ENCODE measurements around the gene ZBTB44.
A peak's percentile ranks its signal among the peaks of the same experiment; 100 is the strongest.
"Not testable (repeated sequence)": the region's sequence is repeated elsewhere in the genome, so short reads cannot be mapped to it uniquely, and the experiment has no call there.

ZBTB44 gene

DNA sequence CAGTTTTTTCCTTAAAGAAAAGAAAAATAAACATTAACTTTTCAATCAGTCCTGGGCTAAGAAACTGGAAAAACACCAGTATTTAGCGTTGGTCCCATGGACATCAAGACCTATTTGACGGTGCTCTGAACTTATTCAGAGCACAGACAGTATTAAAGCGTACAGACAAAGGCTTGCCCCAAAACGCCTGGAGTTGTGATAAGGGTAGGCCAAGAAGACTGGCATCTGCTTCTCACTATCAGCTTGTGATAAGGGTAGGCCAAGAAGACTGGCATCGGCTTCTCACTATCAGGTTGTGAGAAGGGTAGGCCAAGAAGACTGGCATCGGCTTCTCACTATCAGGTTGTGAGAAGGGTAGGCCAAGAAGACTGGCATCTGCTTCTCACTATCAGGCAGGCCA lies 69.3 kb downstream of the ZBTB44 start:
- not testable (repeated sequence) for DNase-seq

DNA sequence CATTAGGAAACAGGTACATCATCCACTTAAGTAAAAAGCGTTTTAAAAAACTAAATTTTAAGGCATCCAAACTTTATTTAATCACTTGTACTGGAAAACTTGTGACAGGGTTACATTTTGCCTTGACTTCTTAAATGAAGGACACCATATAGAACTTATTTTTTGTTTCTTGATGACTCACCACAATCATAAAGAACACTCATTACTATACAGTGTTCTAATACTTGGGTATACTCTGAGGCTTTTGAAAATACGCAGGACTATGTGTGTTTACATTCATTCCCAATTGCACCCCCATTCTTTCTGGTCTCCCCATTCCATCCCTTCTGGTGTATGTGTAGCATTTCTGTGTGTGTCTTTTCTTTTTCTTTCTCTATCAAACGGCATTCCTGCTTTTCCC lies 69.9 kb downstream of the ZBTB44 start:
- no peak for DNase-seq

DNA sequence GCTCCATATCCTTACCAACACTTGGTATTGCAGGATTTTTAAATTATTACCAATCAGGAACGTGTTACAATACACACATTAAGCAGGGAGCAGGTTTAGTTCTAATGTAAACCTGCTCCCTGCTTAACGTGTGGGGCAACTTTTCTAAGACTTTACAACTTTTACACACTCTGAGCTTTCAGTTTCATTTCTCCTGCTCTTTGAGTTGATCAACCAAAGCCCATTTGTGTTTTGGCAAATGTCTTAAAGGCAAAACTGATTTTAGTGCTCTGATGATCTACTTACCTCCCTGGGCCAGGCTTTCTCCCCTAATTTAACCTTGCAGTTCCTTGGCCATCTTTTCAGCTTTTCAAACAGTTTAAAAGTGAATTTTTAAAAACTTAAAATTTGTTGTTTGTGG lies 70.9 kb downstream of the ZBTB44 start:
- DNase-seq: no peak

DNA sequence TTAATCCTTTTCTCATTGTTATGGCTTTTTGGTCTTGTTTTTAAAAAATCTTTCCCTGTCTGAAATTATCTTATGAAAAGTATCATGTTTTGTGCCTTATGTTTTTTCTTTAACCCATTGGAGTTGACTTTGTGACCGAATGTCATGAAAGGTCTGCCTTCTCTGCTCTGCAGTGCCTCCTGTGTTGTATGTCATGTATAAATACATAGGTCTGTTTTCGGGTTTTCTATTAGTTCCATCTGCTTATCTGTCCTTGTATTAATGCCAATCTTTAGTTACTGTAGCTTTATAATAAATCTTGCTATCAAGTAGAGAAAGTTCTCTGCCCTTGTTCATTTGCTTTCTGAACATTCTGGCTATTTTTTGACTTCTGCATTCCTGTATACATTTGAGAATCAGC lies 73.0 kb downstream of the ZBTB44 start:
- DNase-seq: no peak

DNA sequence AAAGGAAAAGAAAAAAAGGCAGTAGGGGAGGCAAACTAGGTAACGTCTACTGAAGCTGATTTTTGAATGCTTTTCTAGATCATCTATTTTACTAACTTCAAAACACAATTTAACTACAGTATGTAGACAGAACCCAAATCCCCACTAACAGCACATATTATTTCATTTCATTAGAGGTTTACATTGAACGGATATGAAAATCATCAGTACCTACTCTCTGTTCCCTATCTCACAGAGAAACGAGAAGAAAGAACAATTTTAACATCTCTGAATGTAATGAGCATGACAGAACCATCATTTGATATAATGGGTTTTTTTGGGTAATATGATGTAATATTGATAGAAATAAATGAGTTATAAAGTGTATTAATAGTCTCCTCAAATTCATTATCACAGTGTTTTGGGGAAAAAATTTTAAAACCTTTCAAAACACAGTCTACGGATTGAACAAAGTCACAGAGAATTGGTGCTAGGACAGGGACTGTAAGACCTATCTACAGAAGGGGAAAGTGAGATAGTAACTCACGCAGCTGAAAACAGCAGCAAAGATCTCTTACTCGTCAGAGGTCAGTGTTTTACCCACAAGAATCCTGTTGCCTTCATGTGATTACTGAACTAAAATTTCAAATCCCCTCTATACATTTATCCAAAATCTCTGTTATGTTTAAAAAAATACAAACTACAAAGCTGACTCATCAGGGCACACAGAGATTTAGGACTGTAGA lies 77.3 kb downstream of the ZBTB44 start:
- DNase-seq: no peak

DNA sequence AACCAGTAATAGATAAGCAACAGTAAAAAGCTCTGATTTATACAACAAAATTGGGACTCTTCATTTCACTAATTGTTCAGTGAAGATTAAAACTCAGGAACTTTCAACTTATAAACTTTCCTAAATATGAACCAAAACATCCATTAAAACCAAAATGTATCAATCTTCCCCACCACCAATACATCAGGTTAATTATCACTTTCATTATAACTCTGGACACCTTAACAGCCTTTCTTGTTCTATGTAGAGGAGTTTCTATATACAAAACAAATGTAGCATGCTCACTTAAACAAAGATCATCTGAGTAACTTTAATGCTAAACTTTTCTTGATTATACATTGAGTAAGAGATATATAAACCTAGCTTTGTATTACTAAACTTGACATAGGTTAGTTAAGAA lies 80.4 kb downstream of the ZBTB44 start:
- DNase-seq: no peak

DNA sequence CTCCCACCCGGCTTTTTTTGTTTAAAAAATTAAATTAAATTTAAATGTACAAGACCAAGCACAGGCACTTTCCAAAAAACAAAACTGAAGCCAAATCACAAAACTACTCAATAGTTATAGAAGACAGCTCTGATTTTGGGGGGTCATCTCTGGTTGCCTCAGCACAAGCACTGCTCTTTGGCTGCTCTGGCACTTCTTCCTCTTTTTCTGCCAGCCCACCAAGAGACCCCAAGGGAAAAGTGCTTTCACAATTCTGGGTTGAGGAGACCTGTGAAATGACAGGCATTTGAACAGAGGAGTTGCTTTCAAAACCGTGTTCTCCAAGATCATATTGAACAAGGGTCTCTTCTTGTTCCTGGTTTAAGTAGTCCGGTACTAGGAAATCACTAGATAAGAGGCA lies 80.8 kb downstream of the ZBTB44 start:
- not testable (repeated sequence) for DNase-seq

DNA sequence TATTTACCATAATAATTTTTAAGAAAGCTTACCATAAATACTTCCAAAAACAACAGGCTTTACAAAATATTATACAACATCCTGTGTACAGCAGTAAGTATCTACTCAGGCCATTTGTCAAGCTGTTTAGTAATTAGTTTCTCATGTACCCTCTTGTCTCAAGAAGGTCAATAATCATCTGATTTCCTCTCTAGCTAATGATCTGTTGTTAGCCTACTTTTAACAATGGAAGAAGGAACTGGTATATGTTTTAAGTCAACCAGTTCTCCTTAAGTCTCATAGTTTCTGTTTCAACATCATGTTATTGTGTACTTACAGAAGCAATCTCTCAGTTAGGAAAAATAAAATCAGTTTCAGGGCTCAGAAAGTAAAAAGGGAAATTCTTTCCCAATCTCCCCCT lies 81.2 kb downstream of the ZBTB44 start:
- not testable (repeated sequence) for DNase-seq

DNA sequence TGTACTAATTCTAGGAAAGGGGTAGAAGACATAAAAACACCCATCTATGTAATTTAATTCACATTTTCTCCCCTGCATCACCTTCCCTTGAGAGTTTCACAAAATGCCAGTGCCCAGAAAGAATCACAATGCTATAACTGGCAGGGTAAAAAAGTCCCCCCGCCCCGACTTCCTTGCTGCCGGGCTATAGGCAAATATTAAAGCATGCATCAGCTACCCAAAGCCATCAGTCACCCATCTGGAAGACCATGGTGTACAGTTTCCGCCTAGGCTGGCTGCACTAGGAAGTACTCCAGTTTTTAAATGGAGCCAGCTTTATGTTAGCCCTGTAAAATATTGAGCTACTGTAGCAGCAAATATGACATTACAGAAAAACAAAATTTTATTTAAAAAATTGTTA lies 87.3 kb downstream of the ZBTB44 start:
- no peak for DNase-seq

DNA sequence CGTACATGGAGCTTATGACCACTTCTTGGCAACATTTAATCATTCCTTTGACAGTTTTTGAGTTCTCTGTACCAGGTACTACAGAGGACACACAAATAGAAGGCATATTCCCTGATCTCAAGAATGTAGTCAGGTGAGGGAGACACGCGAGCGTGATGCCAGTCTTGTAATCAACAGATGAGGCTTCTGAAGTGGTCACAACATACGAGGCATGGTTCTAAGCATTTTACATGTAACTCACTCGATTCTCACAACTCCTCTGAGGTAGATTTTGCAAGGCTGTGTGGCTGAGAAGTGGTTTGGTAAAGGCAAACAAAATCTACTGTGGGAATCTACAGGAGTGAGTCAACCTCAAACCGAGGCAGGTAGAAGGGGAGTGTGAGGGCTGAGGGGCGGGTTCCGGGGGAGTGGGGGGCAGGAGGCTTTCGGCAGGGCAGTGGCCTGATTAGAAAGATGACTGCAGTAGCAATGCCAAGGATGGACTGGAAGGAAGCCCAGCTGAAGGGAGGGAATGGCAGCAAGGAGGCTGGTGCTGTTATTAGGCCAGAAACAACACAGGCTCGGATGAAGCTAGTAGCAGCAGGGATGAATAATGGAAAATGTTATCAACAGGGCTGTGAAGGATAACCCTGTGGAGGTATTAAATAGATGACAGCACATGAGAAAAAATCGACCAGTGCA lies 91.3 kb downstream of the ZBTB44 start:
- no peak for DNase-seq

DNA sequence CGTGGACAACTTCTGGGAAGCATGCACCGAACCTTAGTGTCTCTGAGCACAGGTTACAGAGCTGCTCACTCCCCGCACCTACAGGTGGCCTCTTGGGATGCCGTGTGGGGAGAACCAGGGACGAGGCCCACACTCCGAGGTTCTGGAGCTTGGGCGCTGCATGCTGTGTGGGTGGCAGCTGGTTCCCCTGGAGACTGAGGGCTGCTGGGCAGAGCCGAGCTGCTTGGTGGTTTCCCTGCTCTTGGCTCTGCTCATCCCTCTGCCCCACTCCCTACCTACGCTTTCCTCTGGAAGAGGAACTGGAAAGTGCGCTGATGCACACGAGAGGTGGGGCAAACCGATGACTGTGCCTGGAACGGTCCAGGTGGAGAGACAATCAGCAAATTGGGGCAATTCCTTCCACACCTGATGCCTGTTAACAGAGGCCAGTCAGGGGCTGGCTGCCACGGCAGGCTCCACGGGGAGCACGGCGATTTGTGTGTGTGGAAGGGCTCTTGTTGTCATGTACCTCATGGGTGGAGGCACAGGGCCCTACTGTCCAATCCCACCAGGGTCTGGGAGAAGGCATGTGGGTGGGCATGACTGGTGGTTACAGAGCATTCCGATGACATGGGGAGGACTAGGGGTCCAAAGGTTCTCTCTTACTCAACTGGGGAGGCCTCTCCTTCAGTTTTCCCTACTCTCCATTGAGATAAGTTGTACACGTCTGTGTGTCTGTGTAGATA lies 94.2 kb downstream of the ZBTB44 start:
- no peak for DNase-seq

DNA sequence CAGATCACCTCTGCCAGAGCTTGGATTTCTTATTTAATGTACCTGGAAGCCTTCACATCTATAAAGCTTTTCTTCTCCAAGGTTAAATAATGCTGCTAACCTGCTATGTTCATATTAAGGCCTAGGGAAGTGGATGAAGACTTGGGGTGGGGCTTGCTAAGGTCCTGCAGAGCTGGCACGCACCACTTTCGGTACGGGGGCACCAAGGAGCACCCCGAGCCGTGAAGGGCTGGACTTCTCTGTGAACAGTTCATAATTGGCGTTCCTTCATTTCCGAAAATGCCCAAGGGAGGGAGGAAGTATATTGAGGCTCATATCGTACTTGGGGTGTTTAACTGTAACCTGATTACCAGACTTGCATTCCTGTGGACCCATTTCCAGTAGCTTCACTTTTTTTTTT lies 95.6 kb downstream of the ZBTB44 start:
- DNase-seq: no peak

DNA sequence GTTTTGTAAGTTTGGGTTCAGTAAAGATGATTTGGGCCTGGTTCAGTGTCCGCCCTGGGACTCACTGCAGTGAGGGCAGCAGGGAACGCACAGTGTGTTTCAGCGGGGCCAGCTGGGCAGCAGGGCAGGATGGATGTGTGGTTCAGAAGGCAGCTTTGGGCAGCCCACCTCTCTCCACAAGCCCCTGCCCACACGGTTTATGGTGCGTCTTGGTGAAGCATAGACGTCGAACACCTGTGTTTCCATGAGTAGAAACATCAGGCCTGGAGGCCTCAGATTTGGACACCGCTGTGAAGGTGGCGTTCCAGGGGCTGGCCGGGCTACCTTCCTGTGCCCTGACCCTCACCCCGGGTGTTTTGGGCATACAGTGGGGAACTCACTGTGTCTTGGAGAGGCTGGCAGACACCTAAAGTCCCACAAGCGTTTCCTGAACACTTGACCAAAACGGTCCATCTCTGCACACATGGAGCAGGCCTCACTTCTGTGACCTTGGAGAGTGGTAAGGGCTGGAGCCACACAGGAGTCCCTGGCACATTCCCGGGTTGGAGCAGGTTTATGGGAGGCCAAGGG lies 96.1 kb downstream of the ZBTB44 start:
- DNase-seq: no peak

DNA sequence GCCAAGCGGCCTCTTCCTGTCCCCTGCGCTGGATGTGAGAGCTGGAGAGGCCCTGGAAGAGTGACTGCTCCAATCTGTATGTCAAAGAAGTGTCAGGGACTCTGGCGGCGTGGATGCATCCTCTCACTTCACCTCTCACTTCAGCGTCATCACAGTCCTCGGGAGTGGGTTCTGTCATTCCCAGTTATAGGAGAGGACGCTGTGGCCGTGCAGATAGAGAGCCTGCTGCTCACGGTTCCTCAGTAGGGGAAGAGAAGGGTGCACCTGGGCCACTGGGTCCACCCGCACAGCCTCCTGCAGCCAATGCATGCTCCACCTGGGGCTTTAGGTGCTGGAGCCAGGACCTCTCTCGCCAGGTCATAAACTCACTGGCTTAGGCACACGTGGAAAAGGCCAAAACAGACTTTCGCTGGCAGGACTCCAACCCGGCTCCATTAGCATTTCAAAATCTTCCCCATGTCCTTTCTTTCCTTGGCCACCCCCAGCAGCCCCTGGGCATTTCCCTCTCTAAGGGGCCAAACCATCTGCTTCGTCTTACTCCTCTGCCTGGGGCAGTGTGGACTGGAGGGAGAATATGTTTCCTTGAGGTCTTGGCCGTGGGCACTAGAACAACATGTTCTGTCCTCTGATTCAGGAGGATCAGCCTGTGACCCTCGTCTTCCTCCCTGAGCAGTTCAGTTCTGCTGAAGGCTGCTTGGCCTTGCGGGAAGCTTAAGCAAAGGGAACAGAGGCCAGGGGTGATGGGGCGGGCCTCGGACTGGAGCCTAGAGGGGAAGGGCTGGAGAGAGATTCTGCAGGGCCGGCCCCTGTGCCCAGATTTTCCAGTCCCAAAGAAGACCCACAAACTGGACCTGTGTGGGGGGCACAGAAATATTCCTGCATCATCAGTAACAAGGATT lies 97.3 kb downstream of the ZBTB44 start:
- DNase-seq: no peak

DNA sequence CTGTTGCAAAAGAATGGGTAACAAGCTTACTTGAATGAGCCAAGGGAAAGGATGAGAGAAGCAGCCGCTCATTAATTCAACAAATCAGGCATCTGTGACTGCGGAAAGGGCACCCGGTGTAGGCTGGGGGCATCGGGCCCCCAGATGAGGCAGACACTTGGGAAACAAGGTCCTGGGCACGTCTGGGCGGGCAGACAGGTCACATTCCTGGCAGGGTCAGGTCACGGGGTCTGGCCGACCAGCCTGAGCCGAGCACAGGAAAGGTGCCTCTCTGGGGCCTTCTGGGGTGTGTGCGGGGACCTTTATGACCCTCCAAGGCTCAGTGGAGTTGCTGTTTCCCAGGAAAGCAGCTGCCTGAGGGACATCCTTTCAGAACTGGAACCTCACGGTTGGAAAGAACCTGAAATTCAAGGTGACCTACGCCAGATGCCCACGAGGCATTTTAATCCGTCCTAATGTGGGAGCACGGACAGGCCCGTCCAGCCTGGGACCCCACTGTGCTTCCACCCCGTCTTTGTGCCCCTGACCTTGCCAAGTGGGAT lies 98.1 kb downstream of the ZBTB44 start:
- DNase-seq: no peak

DNA sequence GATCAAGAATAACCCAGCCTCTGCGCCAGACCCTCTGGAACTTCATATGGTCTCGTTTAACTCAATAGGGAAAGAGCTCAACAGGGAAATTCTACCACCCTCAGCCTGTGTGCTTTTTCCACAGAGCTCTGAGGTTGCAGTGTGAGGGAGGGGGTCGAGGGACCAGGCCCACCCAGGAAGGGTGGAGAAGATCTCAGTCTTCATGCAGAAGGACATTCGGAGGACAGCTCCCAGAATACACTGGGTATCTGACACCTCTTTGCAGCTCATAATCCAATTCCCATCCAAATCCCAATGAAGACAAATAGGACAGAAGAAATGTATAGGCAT lies 98.5 kb downstream of the ZBTB44 start:
- DNase-seq: no peak

DNA sequence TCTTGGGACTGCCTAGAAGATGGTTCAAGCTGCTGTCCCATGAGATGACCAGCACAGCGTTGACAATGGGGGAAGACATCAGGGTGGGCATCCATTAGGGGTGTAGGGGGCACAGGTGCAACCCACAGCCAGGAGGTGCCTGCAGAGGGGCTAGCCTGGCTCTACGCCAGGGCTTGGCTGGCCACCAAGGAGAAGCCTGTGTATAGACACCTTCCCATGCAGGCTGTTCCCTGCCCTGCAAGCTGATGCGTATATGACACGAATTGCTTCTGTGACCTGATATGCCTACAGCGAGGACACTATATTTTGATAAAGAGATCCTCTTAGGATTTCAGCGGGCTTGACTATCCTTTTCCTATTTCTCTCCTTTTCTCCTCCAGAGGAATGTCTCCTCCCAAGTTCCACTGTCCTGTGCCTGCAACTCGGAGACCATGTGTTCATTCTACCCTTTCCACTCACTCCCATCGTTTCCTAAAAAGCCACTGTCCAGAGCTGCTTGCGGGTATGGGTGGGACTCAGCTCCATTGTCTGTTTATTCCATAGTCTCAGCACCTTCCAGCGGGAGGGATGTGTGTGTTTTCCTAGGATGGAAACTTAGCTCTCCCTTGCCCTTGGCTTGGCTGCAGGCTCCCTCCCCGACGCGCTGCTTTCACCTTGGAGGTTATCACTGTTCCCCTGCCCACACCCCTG lies 99.0 kb downstream of the ZBTB44 start:
- no peak for DNase-seq

DNA sequence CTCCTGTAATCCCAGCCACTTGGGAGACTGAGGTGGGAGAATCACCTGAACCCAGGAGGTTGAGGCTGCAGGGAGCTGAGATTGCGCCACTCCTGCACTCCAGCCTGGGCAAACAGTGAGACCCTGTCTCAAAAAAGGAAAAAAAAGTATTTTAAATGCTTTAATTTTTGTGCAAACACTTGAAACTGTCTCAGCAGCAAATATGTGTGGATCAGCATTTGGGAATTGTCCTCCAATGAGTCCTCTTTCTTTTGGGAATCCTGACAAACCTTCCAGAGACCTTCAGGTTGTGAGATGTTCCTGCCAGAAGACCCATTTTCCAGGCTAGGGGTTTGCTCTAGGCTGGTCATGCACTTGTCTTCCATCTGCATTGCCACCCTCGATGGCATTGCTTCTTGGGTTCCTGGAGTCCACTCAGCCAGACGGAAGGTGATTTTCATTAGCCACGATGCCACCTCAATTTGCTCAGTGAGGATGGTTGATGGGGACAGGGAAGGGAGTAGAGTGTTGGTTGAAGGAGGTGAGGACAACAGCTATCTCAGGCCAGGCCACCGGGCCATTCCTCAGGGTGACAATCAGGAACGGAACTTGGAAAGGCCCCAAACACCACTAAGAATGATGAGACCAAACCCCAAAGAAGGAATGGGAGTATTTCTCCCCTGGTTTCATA lies 99.7 kb downstream of the ZBTB44 start:
- no peak for DNase-seq

DNA sequence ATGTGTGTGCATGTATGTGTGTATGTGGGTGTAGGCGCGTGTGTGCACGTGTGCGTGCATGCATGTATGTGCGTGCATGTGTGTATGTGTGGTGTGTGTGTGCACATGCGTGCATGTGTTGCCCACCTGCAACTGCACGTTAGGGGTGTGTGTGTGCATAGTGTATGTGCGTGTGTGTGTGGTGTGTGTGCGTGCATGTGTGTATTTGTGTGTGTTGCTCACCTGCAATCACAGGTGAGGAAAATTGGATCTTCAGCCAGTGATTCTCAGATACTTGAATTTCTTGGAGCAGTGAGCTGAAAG lies 100.8 kb downstream of the ZBTB44 start:
- no peak for DNase-seq

DNA sequence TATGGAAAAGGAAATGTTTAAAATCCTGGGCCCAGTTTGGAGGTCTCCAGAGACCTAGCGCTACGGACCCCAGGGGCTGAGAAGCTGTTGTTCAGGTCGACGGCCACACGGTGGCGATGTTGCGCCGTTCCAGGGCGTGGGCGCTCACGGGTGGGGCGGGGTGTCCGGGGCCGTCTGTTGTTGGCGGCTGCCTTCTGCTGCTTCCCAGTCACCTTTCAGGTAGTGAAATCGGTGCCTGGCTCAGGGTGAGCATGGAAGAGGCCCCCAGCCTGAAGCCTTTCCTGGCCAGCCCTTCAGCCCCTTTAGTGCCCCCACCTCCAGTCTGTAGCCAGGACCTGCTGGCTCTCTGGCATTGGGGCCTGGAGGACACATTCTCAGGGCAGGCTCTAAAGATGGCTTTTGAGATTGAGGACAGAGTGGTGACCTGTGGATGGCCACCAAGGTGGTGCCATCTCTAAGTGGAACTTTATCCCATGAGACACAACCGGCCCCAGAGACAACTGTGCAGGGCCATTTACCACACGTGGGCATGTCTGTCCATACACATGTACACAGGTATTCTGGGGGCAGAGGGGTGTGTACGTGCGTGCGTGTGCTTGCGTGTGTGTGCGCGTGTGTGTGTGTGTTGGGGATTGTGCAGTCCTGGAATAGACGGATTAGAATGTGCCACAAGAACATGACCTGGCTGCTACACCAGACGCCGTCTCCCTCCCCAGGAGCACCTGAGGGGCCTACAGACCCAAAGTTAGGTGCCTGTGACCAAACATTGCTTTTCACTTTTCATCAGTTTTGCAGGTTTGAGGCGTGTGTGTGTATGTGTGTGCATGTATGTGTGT lies 101.4 kb downstream of the ZBTB44 start:
- DNase-seq: peak; percentile 35

Data from activated gamma-delta T cell (primary cell).